NCI-H146 (cell line): ENCODE data around the gene RAMP3.
A peak's percentile ranks its signal among the peaks of the same experiment; 100 is the strongest.
"Not testable (repeated sequence)": the region's sequence is repeated elsewhere in the genome, so short reads cannot be mapped to it uniquely, and the experiment has no call there.

ENCODE experiments used
- DNase-seq: peaks from one replicate; lab custom pipeline; 2025; lab: John Stamatoyannopoulos, UW

RAMP3 gene

DNA sequence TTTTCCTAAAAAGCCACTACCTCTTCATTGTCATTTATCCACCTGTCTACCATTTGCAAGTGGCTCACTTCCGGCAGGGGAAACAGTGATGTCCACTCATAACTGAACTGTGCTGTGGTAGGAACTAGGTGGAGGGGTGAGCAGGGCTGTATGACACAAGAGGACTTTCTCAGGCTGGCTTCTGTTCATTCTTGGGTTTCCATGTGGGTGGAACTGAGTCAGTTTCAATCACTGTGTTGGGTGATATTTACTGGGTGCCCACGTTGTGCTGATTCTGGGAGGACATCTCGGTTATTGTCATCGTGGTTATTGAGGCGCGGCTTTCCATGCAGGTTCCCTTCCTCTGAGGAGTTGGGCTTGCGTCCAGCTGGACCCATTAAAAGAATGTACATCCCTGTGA is 38.8 kb downstream of the RAMP3 start:
- DNase-seq, result no peak

DNA sequence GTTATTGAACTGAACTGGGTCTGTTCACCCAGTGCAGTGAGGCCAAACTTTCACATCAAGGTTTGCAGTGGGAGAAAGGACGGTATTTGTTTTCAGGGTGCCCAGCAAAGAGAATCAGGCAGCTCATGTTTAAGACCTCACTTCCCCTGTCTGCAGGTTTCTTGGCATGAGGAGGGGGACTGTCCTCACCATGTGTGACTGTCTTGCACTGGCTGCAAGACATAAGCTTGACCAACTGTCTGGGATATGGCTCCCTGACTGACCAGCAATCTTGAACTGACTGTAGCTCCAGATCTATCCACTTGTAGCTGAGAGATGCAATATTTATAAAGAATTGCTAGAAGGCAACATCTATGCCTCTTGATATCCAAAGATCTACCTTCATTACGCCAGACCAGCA is 39.9 kb downstream of the RAMP3 start:
- DNase-seq, result no peak

DNA sequence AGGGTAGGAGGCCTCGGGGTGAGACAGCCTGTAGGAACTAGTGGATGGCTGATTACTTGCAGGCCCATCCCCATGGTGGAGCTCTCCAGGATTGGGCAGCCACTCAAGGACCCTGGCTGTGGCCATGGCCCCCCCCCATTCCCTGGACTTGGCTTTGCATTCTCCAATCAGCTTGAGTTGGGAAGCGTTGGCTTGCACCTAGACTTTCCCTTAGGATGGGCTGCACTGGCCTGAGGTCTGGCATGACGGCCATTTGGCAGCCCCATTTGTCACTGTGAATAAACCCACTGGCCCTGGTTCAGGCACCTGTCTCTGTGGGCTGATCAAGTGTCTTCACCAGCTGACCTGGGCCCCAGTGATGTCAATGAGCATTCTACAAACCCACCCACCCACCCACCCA is 41.4 kb downstream of the RAMP3 start:
- no peak for DNase-seq

DNA sequence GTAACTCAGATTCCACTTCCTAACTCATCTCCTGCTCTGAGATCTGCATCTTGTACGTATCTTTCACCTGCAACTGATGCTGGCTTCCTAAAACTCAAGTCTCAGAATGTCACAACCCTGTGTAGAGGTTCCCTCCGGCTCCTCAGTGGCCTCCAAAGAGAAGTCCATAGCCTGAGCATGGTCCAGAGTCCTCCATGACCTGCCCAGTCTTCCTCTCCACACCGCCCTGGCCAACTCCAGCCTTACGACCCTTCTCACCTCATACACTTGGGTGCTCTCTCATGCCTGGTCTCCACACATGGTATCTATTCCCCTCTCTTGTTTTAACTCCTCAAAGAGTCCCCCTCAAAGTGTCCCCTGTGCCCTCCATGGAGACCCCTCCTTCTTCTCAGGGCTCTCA is 41.9 kb downstream of the RAMP3 start:
- DNase-seq, result no peak

DNA sequence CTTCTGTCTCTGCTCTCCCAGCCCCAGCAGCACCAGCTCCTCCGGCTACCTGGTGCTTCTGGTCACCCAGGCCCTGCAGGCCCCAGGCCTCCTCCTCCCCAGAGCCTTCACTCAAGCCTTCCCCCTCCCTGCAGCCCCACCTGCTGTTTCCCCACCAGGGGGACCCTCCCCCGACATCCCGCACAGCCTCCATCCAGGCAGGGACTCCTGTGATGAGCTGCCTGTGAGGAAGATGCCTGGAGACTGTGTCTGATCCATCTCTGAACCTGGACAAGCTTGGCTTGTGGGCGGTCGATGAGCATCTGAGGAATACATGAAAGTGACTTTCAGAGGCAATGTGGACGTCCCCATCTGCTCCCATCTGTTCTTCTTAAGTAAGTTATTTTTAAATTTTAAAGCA is 45.0 kb downstream of the RAMP3 start:
- no peak for DNase-seq

DNA sequence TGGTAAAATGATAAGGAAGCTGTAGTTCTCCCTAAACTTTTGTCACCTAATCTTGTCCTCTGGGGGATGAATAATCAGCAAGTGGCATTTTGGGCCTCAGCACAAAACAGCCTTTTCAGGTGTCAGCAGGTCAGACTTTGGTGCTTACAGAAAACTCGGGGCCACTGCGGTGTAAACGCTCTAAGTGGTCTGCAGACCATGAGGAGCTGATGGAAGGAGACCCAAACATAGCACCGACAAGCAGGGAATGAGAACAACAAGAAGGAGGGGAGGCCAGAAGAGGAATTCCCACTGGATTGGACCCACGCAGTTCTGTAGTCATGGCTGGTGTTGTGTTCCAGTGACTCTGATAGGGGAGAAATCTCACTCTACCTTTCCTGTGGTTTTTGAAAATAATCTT is 45.4 kb downstream of the RAMP3 start:
- DNase-seq, result no peak

DNA sequence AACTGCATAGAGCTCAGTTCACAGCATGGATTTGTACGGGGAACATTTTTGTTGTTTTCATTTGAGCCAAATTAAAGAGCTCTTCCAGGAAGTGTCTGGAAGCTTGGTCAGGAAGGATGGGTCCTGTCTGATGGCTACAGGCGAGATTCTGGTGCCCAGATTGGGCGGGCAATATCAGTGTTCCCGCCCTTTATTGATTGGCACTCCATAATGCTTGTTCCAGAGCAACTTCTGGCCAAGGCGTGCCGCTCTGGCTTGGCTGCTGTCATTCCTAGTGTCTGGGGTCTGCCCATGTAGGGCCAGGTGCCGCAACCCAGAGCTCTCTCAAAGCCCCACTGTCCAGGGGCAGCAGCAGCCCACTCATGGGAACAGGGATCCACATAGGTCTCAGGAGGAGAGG is 45.9 kb downstream of the RAMP3 start:
- no peak for DNase-seq

DNA sequence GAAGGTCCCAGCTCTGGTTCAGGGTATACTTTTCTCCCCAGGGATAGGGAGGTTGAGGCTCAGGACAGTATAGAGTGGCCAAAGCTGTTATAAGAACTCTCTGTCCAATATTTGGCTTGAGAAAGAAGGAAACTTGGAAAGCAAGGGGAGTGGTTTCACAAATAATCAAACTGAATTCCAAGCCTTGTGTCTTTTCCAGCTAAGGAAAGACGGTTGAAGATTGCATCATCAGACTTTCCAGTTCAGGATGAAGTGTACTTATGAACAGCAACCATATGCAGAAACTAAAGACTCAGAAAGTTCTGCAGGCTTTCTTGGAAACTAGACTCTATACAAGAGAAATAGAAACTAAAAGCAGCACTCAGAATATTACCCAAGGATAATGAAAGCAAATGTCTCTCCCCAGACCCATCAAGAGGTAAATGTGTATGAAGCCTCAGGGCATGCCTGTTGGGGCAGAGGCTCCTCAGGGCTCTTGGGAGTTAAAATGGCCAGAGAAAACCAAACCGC is 46.4 kb downstream of the RAMP3 start:
- DNase-seq, result no peak

DNA sequence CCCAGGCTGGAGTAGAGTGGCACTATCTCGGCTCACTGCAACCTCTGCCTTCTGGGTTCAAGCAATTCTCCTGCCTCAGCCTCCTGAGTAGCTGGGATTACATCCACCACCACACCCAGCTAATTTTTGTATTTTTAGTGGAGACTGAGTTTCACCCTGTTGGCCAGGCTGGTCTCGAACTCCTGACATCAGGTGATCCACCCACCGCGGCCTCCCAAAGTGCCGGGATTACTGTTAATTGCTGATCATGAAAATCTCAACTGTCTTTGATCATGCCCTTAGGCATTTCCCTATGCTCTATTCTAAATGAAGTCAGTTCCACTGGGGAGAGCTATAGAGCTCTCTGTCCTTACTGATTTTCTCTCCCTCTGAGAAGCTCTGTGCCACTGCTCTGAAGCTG is 48.7 kb downstream of the RAMP3 start:
- DNase-seq, result not testable (repeated sequence)

DNA sequence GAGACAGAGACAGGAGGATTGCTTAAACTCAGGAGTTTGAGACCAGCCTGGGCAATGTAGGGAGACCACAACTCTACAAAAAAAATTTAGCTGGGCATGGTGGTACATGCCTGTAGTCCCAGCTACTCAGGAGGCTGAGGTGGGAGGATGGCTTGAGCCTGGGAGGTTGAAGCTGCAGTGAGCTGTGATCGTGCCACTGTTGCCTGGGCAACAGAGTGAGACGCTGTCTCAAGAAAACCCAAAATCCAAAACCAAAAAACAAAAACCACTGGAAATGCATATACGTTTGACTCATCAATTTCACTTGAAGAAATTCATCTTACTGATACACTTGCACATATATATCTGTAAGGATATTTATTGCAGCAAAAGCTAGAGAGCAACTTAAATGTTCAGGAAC is 52.3 kb downstream of the RAMP3 start:
- not testable (repeated sequence) for DNase-seq

DNA sequence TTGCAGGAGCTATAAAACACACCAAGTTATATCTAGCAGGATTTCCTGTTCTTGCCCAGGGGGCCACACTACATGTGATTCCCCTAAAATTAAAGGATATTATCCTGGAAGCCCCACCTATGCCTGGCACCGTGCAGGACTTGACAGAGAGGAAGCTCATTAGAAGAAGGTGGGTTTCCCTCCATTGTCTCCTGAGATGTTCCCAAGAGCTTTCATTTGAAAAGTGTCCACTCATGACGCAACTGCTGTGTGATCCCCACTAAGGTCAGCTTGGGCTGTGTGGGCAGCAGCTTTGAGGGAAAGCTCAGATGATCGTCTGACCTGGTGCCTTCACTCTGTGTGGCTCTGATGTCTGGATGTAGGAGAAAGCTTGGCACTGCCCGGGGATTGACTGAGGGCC is 53.5 kb downstream of the RAMP3 start:
- no peak for DNase-seq

DNA sequence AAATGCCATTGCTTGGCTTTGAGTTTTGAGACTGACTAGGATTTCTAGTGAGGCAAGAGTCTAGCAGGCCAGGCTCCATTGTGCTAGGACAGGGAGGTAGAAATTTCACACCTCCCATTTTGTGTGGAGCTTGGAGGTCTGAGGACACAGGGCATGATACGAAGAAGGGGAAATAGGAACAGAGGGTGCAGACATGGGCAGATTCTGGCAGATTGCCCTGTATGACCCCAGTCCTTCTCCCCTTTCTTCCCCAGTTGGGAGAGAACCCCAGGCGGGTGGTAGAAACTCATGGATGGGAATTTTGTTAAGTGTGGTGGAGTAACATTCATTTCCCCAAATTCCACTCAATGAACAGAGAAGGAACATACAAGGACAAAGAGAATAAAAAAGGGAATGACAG is 54.4 kb downstream of the RAMP3 start:
- no peak for DNase-seq

DNA sequence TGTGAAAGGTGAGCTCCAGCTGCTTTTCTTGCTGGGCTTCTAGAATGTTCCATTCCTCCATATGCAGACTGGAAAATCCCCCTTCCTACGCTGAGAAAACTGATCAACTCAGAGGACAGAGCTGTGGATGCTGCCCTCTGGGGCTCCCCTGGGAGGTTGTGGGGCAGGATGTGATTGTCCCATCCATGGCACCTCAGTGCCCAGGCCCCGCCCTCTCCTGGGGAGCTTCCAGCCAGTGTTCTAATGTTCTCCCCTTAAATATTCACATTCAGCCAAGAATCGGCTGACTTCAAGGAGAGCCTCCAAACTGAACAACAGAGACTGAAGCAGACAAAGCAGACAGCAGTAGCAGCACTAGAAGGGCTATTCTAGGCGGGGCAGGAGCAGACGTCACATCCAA is 55.0 kb downstream of the RAMP3 start:
- DNase-seq, result no peak

DNA sequence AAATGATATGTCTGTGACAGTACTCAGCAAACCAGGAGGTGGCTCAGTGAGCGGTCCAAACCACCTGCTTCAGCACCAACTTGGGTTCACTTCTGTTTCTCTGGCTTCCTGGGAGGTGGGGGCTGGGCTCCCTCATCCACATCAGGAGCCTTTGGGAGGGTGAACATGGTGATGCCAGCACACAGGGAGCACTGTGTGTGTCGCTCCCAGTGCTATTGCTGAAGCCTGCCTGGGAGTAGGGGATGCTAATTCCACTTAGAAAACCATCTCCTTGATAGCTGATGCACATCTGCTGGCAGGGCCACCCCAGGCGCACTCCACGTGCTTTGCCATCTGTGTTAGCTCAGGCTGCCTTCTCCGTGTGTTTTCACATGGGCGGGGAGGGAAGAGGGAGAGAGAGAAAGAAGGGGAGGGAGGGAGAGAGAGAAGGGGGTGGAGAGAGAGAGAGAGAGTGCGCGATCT is 58.0 kb downstream of the RAMP3 start:
- peak; percentile 75 for DNase-seq

DNA sequence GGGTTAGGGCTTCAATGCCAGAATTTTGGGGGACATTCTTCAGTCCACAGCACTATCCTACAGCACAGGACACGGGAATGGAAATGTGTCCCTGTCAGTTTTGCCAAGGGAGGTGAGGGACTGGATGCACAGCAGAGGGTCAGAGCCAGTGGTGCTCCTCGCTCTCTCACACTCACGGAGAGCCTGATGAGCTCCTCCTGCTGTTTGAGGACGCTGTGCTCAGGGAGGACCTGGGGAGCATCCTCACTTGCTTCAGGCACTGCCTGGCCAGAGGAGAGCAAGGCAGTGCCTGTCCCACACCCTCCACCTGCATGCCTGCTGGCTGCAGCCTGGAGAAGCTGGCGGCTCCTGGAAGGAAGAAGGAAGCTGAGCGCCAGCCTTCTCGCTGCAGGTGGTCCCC is 58.6 kb downstream of the RAMP3 start:
- peak; percentile 18 for DNase-seq

DNA sequence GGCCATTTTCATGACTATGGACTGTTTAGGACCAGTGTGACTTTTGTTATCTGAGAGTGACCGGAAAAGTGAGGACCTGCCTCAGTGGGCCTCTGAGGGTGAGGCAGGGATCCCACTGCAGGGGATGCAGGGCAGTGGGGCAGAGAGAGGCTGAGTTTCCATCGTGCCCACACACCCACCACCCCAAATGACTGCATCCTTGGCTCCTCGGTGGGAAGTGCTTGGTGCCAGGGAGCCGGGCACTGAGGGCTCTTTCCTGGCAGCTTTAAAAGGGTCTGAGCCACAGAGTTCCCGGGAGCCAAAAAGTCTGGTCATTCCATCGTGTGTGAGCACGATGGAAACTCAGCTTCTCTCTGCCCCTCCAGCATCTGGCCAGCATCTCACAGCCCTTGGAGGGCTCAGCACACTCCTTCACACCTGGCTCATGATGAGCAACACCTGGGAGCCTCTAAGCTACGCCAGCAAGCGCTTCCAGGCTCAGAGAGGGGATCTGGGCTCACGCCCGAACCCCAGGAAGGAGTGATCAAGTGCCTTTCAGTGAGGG is 59.1 kb downstream of the RAMP3 start:
- no peak for DNase-seq

DNA sequence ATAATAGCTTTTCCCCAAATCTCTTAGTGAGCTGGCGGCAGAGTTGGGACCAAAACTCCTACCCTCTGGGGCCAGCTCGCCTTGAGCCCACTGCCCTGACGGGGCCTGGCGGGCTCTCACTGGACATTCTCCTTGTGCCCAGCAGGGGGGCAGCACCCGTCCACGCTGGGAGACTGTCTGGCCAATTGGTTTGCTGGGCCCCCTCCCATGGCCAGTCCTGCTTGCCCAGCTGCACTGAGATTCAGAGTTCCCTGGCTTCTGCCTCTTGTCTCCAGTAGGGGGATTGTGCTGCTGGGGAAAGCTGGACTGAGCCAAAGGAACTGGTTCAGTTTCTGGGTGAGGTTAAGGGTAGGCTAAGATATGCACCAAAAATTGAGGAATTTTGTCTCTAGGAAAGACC is 59.8 kb downstream of the RAMP3 start:
- DNase-seq, result peak; percentile 54

DNA sequence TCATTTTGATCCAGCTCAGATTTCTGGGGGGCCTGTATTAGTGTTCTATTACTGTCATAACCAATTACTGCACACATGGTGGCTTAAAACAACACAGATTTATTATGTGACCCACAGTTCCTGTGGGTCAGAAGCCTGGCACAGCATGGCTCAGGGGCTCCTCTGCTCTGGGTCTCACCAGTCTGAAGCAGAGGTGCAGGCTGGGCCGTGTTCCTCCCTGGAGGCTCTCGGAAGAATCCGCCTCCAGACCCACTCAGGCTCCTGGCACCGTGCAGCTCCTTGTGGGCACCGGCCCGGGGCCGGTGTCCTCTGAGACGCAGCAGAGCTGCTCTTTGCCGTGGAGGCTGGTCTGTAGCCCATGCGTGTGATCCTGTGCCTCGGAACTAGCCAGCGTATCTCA is 61.5 kb downstream of the RAMP3 start:
- DNase-seq, result no peak

DNA sequence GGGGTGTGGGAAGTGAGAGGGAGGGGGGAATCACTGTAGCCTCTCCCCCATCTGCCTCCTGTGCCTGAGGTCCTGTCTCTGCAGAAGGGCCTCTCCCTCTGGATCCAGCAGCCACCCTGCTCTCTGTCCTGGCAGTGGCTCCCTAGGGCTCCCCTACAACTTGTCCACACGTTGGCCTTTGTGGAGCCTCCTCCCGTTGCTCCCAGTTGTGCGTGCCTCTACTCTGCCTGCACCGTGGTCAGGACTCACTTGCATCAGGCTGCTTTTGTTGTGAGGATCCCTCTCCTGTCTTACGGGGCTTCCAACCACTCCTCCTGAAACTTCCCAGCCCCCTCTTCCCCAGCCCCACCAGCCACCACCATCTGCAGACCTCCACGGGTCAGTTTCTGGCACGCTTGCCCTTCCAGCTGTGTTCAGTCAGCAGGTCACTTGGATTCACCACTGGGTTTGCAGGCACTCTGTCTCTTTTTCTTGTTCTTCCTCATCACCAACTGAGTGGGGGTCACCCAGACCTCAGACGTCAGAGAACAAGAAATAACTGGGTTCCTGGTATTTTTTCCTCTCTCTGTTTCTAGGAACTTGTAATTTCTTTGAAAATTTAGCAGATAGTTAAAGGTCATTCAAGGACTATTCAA is 62.3 kb downstream of the RAMP3 start:
- DNase-seq, result no peak

DNA sequence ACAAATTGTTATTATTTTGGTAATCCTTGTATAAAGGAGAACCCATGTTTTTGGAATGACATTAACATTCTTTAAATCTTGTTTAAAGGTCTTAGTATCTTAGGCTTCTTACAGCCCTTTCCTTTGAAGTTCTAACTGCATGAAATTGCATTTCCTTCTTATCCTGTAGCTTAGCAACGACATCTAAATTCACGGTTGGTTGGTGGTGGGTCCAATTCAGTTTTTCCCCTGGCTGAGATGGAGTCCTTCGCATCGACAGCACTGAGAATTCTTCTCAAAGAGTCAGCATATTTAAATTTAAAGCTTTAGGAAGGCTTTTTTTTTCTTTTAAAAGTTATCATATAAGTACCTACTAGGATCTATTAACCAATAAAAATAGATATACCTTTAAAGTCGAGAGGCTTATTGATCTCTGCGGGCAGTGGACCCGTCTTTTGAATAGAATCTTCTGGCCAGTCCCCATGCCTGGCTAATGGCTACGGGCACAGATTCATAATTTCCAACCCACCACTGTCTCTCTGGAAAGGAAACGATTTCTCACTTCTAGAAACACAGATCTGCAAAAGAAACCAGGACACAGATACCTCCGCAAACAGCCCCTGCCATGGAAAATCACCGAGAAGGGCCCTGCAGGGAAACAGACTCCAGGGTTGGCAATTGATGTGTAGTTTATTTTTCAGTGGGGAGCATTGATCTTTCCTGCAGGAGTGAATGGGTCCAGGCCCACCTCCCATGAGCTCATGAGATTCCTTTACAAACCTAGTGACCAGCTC is 63.4 kb downstream of the RAMP3 start:
- no peak for DNase-seq

DNA sequence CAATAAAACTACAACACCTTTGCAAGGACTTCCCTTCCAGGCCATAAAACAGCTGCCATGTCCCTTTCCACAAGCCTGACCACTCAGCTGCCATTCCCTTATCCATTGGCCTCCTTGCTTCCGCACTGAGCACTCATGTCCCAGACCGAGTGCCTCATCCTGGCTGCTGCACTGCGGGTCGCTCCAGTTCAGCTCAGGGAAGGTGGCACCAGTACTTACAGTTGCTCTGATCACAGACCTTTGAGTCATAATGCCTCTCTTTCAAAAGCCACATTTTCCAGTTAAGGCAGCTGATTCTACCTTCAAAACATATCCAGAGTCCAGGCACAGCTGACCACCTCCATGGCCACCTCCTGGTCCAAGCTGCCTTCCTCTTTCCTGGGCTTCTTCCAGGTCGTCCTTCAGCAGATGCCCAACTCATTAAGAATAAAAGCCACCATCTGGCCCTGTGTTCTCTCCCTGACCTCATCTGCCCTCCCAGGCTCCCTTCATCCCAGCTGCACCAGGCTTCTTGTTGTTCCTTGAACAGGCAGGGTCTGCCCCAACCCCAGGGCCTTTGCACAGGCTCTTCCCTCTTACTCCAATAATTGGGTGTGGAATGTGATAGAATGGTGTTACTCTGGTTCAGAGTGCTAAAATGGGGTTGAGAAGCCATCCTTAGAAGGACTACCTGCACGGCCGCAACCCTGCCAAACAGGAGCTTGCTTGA is 64.5 kb downstream of the RAMP3 start:
- DNase-seq, result no peak

DNA sequence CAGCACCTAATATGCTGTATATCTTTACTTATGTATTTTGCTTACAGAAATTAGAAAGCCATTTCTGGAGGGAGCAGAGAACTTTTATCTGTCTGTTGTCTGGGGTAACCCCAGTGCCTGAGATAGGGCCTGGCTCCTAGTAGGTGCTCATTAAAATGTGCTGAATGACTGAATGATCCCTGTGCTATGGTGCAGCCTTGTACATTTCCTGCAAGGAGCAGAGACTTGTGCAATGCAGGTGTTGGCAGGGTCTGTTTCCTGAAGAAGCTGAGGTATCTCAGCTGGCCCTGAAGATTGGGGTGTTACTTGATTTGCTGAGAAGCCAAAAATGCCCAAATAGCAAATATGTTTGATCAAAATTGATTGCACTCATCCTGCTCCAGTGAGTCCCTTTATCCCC is 65.5 kb downstream of the RAMP3 start:
- DNase-seq, result no peak
